H9 (cell line): ENCODE data around the gene AMMECR1. TPM values are rescaled to one million over a fixed set of nuclear protein-coding genes. Genes with fewer than 3 reads are reported as not detected.

Source experiments
- DNase-seq: peaks from one replicate; pipeline ENCODE4 v3.0.0-alpha.2; 2017
- H2AFZ ChIP-seq: one replicate; pipeline ENCODE4 v1.6.1; 2013; ENCODE audit warnings: mild to moderate bottlenecking, low read length, control low read depth, moderate library complexity
- H2AK5ac ChIP-seq: 2 replicates; pipeline ENCODE4 v1.6.1; 2013; ENCODE audit warnings: low read length, control low read depth, mixed read lengths; ENCODE audit not compliant: insufficient read length
- H2BK120ac ChIP-seq: one replicate; pipeline ENCODE4 v1.6.1; 2013; ENCODE audit warnings: low read depth, mild to moderate bottlenecking, low read length, control low read depth, inconsistent platforms; ENCODE audit not compliant: poor library complexity, severe bottlenecking
- H2BK12ac ChIP-seq: 2 replicates; pipeline ENCODE4 v1.6.1; 2013; ENCODE audit warnings: low read length, control low read depth, mixed read lengths, low read depth; ENCODE audit not compliant: insufficient read length
- H2BK15ac ChIP-seq: 2 replicates; pipeline ENCODE4 v1.6.1; 2013; ENCODE audit warnings: low read depth, low read length, control low read depth
- H2BK20ac ChIP-seq: one replicate; pipeline ENCODE4 v1.6.1; 2013; ENCODE audit warnings: low read depth, mild to moderate bottlenecking, low read length, control low read depth, inconsistent platforms; ENCODE audit not compliant: poor library complexity, severe bottlenecking
- H2BK5ac ChIP-seq: 2 replicates; pipeline ENCODE4 v1.6.1; 2013; ENCODE audit warnings: low read length, control low read depth, mixed read lengths; ENCODE audit not compliant: insufficient read length
- H3K14ac ChIP-seq: 2 replicates; pipeline ENCODE4 v1.6.1; 2013; ENCODE audit warnings: low read length, control low read depth; ENCODE audit not compliant: insufficient read depth
- H3K18ac ChIP-seq: 2 replicates; pipeline ENCODE4 v1.6.1; 2013; ENCODE audit warnings: low read depth, mild to moderate bottlenecking, mixed read lengths, low read length, control low read depth; ENCODE audit not compliant: insufficient read length
- H3K23ac ChIP-seq: 2 replicates; pipeline ENCODE4 v1.6.1; 2013; ENCODE audit warnings: low read length, control low read depth, mixed read lengths, low read depth; ENCODE audit not compliant: insufficient read length
- H3K23me2 ChIP-seq: 2 replicates; pipeline ENCODE4 v1.6.1; 2013; ENCODE audit warnings: low read depth, mild to moderate bottlenecking, mixed read lengths, low read length, control low read depth; ENCODE audit not compliant: insufficient read length, poor library complexity, severe bottlenecking
- H3K27ac ChIP-seq: 2 replicates; pipeline ENCODE4 v1.5.1; 2013; ENCODE audit warnings: low read length, control low read depth, mixed read lengths, low read depth; ENCODE audit not compliant: insufficient read length
- H3K27me3 ChIP-seq: 2 replicates; pipeline ENCODE4 v1.6.1; 2013; ENCODE audit warnings: low read length, control low read depth, inconsistent platforms; ENCODE audit not compliant: insufficient read depth
- H3K4ac ChIP-seq: 2 replicates; pipeline ENCODE4 v1.6.1; 2013; ENCODE audit warnings: low read depth, mild to moderate bottlenecking, control low read depth, inconsistent platforms, low read length, moderate library complexity
- H3K4me1 ChIP-seq: 2 replicates; pipeline ENCODE4 v1.6.1; 2013; ENCODE audit warnings: low read length, control low read depth, inconsistent platforms; ENCODE audit not compliant: insufficient read depth
- H3K4me2 ChIP-seq: 2 replicates; pipeline ENCODE4 v1.6.1; 2013; ENCODE audit warnings: low read length, control low read depth, mixed read lengths; ENCODE audit not compliant: insufficient read length, insufficient read depth
- H3K56ac ChIP-seq: 2 replicates; pipeline ENCODE4 v1.6.1; 2013; ENCODE audit warnings: low read depth, mild to moderate bottlenecking, mixed read lengths, low read length, control low read depth; ENCODE audit not compliant: insufficient read length
- H3K79me1 ChIP-seq: 2 replicates; pipeline ENCODE4 v1.6.1; 2013; ENCODE audit warnings: low read depth, mild to moderate bottlenecking, moderate library complexity, low read length, control low read depth, inconsistent platforms; ENCODE audit not compliant: insufficient read depth, poor library complexity, severe bottlenecking
- H3K79me2 ChIP-seq: 2 replicates; pipeline ENCODE4 v1.6.1; 2013; ENCODE audit warnings: low read length, control low read depth, inconsistent platforms; ENCODE audit not compliant: insufficient read depth
- H3K9ac ChIP-seq: 2 replicates; pipeline ENCODE4 v1.6.1; 2013; ENCODE audit warnings: low read length, control low read depth, mixed read lengths; ENCODE audit not compliant: insufficient read length; ENCODE audit errors: extremely low read depth
- H3K9me3 ChIP-seq: one replicate; pipeline ENCODE4 v1.6.1; 2013; ENCODE audit warnings: low read depth, low read length, inconsistent platforms; ENCODE audit not compliant: control insufficient read depth
- H3T11ph ChIP-seq: one replicate; pipeline ENCODE4 v1.6.1; 2013; ENCODE audit warnings: mild to moderate bottlenecking, low read length, control low read depth, inconsistent platforms
- H4K20me1 ChIP-seq: one replicate; pipeline ENCODE4 v1.6.1; 2013; ENCODE audit not compliant: control insufficient read depth, insufficient read length, insufficient read depth
- H4K5ac ChIP-seq: 2 replicates; pipeline ENCODE4 v1.6.1; 2013; ENCODE audit warnings: low read depth, mild to moderate bottlenecking, mixed read lengths, low read length, control low read depth; ENCODE audit not compliant: insufficient read length
- H4K8ac ChIP-seq: replicated peaks from 2 replicates; pipeline ENCODE4 v1.6.1; 2013; ENCODE audit warnings: low read length, control low read depth, mixed read lengths, low read depth; ENCODE audit not compliant: insufficient read length
- H4K91ac ChIP-seq: 2 replicates; pipeline ENCODE4 v1.6.1; 2013; ENCODE audit warnings: low read depth, mild to moderate bottlenecking, moderate library complexity, mixed read lengths, low read length, control low read depth; ENCODE audit not compliant: insufficient read length
- H3K27ac Mint-ChIP-seq, 3 experiments: 2 replicates in 2 of 3; 3 replicates in 1 of 3; pipeline ENCODE4 v1.8.0; 2020 to 2021; ENCODE audit warnings: mixed read lengths in 3 of 3, mild to moderate bottlenecking in 1 of 3, moderate library complexity in 1 of 3
- H3K27me3 Mint-ChIP-seq: 2 replicates; pipeline ENCODE4 v1.8.0; 2021; ENCODE audit warnings: low read depth, mild to moderate bottlenecking, moderate library complexity, mixed read lengths
- H3K36me3 Mint-ChIP-seq, 3 experiments: 2 replicates in 2 of 3; 3 replicates in 1 of 3; pipeline ENCODE4 v1.8.0; 2020 to 2021; ENCODE audit warnings: low read depth in 3 of 3, mixed read lengths in 3 of 3; ENCODE audit not compliant: insufficient read depth in 1 of 3
- H3K4me1 Mint-ChIP-seq, 2 experiments: 2 replicates each; pipeline ENCODE4 v1.8.0; 2020; ENCODE audit warnings: mixed read lengths in 2 of 2
- H3K4me3 Mint-ChIP-seq, 2 experiments: 2 replicates in 1 of 2; 3 replicates in 1 of 2; pipeline ENCODE4 v1.8.0; 2020 to 2021; ENCODE audit warnings: mild to moderate bottlenecking in 2 of 2, mixed read lengths in 2 of 2, moderate library complexity in 1 of 2
- H3K9me3 Mint-ChIP-seq, 2 experiments: 2 replicates in 1 of 2; 3 replicates in 1 of 2; pipeline ENCODE4 v1.8.0; 2020; ENCODE audit warnings: mild to moderate bottlenecking in 2 of 2, mixed read lengths in 2 of 2, moderate library complexity in 1 of 2
- WGBS: extraction: QIAGEN DNeasy Blood & Tissue Kit; methylation state at CpG from one replicate; pipeline ENCODE4 v1.1.7; 2013; ENCODE audit warnings: missing lambda C conversion rate, low lambda C conversion rate, mixed read lengths; ENCODE audit not compliant: insufficient read length; ENCODE audit errors: extremely low coverage; 5-methylcytosine and 5-hydroxymethylcytosine counted together
- total RNA-seq: library from RNA; stranded (reverse); gene quantifications from 2 replicates; pipeline ENCODE4 v1.2.1, GENCODE V29; 2021
- TF ChIP-seq, protein P1 (sequence below): fragments of 200-600 bp; sonication (generic); conservative IDR thresholded peaks from 3 replicates; pipeline ENCODE4 v1.8.0; 2021; ENCODE audit warnings: antibody characterized with exemption, mild to moderate bottlenecking

AMMECR1 gene
- total RNA-seq, 1 experiment from 2014 or later, result 28.5 TPM

DNA sequence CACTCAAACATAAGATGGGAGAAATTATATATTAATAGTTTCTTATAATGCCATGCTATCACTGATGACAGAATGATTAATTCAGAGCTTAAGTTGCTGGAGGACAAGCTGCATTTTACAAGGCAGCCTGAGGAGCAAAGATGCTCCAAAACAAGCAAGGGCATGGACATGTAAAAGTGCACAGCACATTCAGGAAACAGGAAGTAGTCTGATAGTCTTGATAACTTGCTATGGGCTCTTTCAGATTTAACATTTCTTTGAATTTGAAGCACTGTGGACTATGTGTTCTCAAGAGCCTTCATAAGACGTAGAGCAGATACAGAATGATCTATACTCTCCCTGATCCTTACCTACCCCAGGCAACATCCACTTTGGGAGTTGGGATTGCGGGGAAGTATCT, 50.0 kb downstream of the AMMECR1 start:
- no peaks in the 10 kb centered on the region for H3K23me2 ChIP-seq
- H2BK12ac ChIP-seq, result no peak overlapping the region
- no peak overlapping the region for H2BK5ac ChIP-seq
- Mint-ChIP-seq H3K36me3 (no peaks in the 10 kb centered on the region), H3K27me3 (no peaks in the 10 kb centered on the region), H3K4me1 (peaks cover 17 to 22% of the 10 kb centered on the region in 2 experiments), H3K9me3 (no peaks in the 10 kb centered on the region), H3K4me3 (no peak overlapping the region), H3K27ac (no peak overlapping the region)
- H2BK15ac ChIP-seq, result no peak overlapping the region
- H3K4ac ChIP-seq, result no peak overlapping the region
- no peak overlapping the region for H3K23ac ChIP-seq
- no peak overlapping the region for H3K27ac ChIP-seq
- no peak overlapping the region for H3K4me2 ChIP-seq
- no peak for DNase-seq
- H3K56ac ChIP-seq, result no peak overlapping the region
- H4K91ac ChIP-seq, result no peak overlapping the region
- H2BK120ac ChIP-seq, result no peak overlapping the region
- H4K8ac ChIP-seq, result no peak overlapping the region
- no peaks in the 10 kb centered on the region for H3K4me1 ChIP-seq
- no peak overlapping the region for H3K14ac ChIP-seq
- no peaks in the 10 kb centered on the region for H3K27me3 ChIP-seq
- no peaks in the 10 kb centered on the region for H3K79me1 ChIP-seq
- H3T11ph ChIP-seq, result no peak overlapping the region
- no peak overlapping the region for H3K9ac ChIP-seq
- no peak overlapping the region for H2BK20ac ChIP-seq
- H2AK5ac ChIP-seq, result no peak overlapping the region
- H3K18ac ChIP-seq, result no peak overlapping the region
- no peak overlapping the region for H2AFZ ChIP-seq
- TF ChIP-seq, protein P1, sequence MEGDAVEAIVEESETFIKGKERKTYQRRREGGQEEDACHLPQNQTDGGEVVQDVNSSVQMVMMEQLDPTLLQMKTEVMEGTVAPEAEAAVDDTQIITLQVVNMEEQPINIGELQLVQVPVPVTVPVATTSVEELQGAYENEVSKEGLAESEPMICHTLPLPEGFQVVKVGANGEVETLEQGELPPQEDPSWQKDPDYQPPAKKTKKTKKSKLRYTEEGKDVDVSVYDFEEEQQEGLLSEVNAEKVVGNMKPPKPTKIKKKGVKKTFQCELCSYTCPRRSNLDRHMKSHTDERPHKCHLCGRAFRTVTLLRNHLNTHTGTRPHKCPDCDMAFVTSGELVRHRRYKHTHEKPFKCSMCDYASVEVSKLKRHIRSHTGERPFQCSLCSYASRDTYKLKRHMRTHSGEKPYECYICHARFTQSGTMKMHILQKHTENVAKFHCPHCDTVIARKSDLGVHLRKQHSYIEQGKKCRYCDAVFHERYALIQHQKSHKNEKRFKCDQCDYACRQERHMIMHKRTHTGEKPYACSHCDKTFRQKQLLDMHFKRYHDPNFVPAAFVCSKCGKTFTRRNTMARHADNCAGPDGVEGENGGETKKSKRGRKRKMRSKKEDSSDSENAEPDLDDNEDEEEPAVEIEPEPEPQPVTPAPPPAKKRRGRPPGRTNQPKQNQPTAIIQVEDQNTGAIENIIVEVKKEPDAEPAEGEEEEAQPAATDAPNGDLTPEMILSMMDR, result no peak
- no peaks in the 10 kb centered on the region for H4K20me1 ChIP-seq
- no CpG with 5 or more reads among the region's 2 CpGs for WGBS
- H3K79me2 ChIP-seq, result no peaks in the 10 kb centered on the region; the same call in 1 of the 2 replicates
- no peaks in the 10 kb centered on the region for H3K9me3 ChIP-seq
- H4K5ac ChIP-seq, result no peak overlapping the region
